ENCODE measurements around the gene CEP170.

DNA sequence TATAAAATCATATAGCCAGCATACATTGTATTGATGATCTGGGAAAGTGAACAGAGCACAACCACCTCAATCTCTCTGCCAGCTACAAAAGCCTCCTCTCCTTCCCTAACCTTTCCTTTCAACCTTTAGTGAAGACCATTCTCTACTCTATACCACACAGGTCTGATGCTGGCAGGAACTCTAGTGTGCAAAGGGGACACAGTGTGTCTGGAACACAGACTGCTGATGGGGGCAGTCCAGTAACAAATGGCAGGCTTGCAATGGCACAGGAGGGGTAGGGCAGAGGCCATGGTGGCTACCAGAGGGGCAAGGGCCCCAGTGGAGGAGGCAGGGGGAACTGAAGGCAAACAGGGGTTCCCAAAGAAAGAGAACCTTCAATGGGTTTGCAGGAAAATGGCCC lies 37.0 kb downstream of the CEP170 start:
- no peak for TF ChIP-seq EZH2 (IDR thresholded peaks at IDR 0.05; ENCODE audit: borderline replicate concordance, low read depth, low read length, severe bottlenecking)
- TF ChIP-seq, protein P1, sequence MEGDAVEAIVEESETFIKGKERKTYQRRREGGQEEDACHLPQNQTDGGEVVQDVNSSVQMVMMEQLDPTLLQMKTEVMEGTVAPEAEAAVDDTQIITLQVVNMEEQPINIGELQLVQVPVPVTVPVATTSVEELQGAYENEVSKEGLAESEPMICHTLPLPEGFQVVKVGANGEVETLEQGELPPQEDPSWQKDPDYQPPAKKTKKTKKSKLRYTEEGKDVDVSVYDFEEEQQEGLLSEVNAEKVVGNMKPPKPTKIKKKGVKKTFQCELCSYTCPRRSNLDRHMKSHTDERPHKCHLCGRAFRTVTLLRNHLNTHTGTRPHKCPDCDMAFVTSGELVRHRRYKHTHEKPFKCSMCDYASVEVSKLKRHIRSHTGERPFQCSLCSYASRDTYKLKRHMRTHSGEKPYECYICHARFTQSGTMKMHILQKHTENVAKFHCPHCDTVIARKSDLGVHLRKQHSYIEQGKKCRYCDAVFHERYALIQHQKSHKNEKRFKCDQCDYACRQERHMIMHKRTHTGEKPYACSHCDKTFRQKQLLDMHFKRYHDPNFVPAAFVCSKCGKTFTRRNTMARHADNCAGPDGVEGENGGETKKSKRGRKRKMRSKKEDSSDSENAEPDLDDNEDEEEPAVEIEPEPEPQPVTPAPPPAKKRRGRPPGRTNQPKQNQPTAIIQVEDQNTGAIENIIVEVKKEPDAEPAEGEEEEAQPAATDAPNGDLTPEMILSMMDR (IDR thresholded peaks at IDR 0.05; ENCODE audit: borderline replicate concordance, extremely low read depth, low read length, poor library complexity, severe bottlenecking): no peak
